K562 (cell line): ENCODE measurements around the gene FOXN3. TPM values are rescaled to one million over a fixed set of nuclear protein-coding genes. Genes with fewer than 3 reads are reported as not detected.

ENCODE experiments used
- ATAC-seq: fragments of 200-7000 bp; cut with Tn5 transposase; 3 replicates; pipeline ENCODE4 v1.9.1; 2020; ENCODE audit warnings: moderate library complexity
- BruUV-seq: library from RNA; stranded (reverse); fragments of 400-500 nt; replicated peaks from 2 replicates; lab custom pipeline; 2021; lab: Mats Ljungman, UMichigan
- CTCF ChIA-PET: fragments of 300-600 bp; formaldehyde crosslinking; extraction: SDS; loops from one replicate; lab custom pipeline; 2021; ENCODE audit warnings: low intra/inter-chr PET ratio; lab: Yijun Ruan, JAX
- POLR2A ChIA-PET: fragments of 300-600, 350-650 bp; sonication (Branson Sonifier 250); formaldehyde crosslinking; extraction: SDS; loops from one replicate; lab custom pipeline; 2021; ENCODE audit warnings: antibody characterized with exemption, inconsistent platforms; lab: Yijun Ruan, JAX
- DNase-seq, 4 experiments: peaks; one replicate each; pipeline versions ENCODE4 v3.0.0 to v3.0.0-alpha.2; 2011 to 2018; ENCODE audit warnings: low spot score in 3 of 4, mixed read lengths in 3 of 4; ENCODE audit errors: extremely low read depth in 1 of 4
- FAIRE-seq: peaks from 2 replicates; lab custom pipeline; 2011; peaks lifted over from hg19 to GRCh38; lab: Jason Lieb, UNC
- H2AFZ ChIP-seq: 2 replicates; pipeline ENCODE4 v1.6.0; 2011; ENCODE audit warnings: low read depth, low read length, control low read depth, inconsistent platforms
- H3K27ac ChIP-seq: fragments of 200-600 bp; 3 replicates; pipeline ENCODE4 v1.8.0; 2011; ENCODE audit warnings: low read depth, mild to moderate bottlenecking, control low read depth, inconsistent platforms, low read length, moderate library complexity, mixed read lengths; ENCODE audit errors: extremely low read depth
- H3K27me3 ChIP-seq, 2 experiments: fragments of 300-600 bp in 1 of 2; 2 replicates in 1 of 2; 3 replicates in 1 of 2; pipeline versions ENCODE4 v1.6.0 to v1.8.0; 2011; ENCODE audit warnings: inconsistent platforms in 2 of 2, low read length in 2 of 2, mild to moderate bottlenecking in 1 of 2, mixed read lengths in 1 of 2, moderate library complexity in 1 of 2; ENCODE audit not compliant: control insufficient read depth in 2 of 2, insufficient read depth in 2 of 2
- H3K36me3 ChIP-seq: fragments of 300-600 bp; 3 replicates; pipeline ENCODE4 v1.8.0; 2011; ENCODE audit warnings: mild to moderate bottlenecking, low read length, inconsistent platforms; ENCODE audit not compliant: control insufficient read depth, insufficient read depth
- H3K4me1 ChIP-seq, 2 experiments: fragments of 200-600 bp in 1 of 2; replicated peaks in 1 of 2; 2 replicates in 1 of 2; 3 replicates in 1 of 2; pipeline versions ENCODE4 v1.5.1 to v1.8.0; 2011; ENCODE audit warnings: inconsistent platforms in 2 of 2, low read length in 2 of 2, mild to moderate bottlenecking in 1 of 2, mixed read lengths in 1 of 2, moderate library complexity in 1 of 2; ENCODE audit not compliant: control insufficient read depth in 2 of 2, insufficient read depth in 2 of 2
- H3K4me2 ChIP-seq: 2 replicates; pipeline ENCODE4 v1.6.1; 2011; ENCODE audit warnings: low read length, control low read depth, inconsistent platforms, mixed read lengths; ENCODE audit not compliant: insufficient read depth
- H3K4me3 ChIP-seq: fragments of 200-600 bp; sonication (generic), shearing (Covaris generic); 2 replicates; pipeline ENCODE4 v1.5.1; 2016; ENCODE audit warnings: control low read depth, inconsistent platforms
- H3K79me2 ChIP-seq: fragments of 200-600 bp; 3 replicates; pipeline ENCODE4 v1.8.0; 2011; ENCODE audit warnings: low read length, inconsistent platforms; ENCODE audit not compliant: control insufficient read depth, insufficient read depth
- H3K9ac ChIP-seq, 2 experiments: 2 replicates each; pipeline versions ENCODE4 v1.6.0 to v1.6.1; 2011; ENCODE audit warnings: low read depth in 2 of 2, low read length in 2 of 2, control low read depth in 1 of 2, inconsistent platforms in 1 of 2, mild to moderate bottlenecking in 1 of 2, mixed read lengths in 1 of 2; ENCODE audit not compliant: insufficient read depth in 1 of 2
- H3K9me1 ChIP-seq: one replicate; pipeline ENCODE4 v1.6.0; 2011; ENCODE audit warnings: inconsistent platforms, mild to moderate bottlenecking, low read length, moderate library complexity; ENCODE audit not compliant: control insufficient read depth, insufficient read depth
- H3K9me3 ChIP-seq: replicated peaks from 2 replicates; pipeline ENCODE4 v1.5.1; 2011; ENCODE audit warnings: low read depth, low read length, inconsistent platforms; ENCODE audit not compliant: control insufficient read depth, insufficient read depth
- H4K20me1 ChIP-seq: replicated peaks from 2 replicates; pipeline ENCODE4 v1.6.1; 2011; ENCODE audit warnings: low read length, inconsistent platforms, mixed read lengths; ENCODE audit not compliant: control insufficient read depth, insufficient read depth
- BHLHE40 ChIP-seq: IDR thresholded peaks from 2 replicates; pipeline ENCODE4 v1.6.1; 2011; ENCODE audit warnings: low read length, improper control_type of control experiment
- CBX2 ChIP-seq: fragments of 200-600 bp; sonication (generic); IDR thresholded peaks from one replicate; pipeline ENCODE4 v1.6.1; 2012; ENCODE audit warnings: mild to moderate bottlenecking, low read length, inconsistent platforms; ENCODE audit not compliant: insufficient read depth, poor library complexity, severe bottlenecking
- CC2D1A ChIP-seq: fragments of 450-650 bp; IDR thresholded peaks from 2 replicates; pipeline ENCODE4 v1.6.1; 2017; ENCODE audit warnings: mild to moderate bottlenecking
- RBM22 ChIP-seq: fragments of 200-400 bp; formaldehyde crosslinking; IDR thresholded peaks from 2 replicates; pipeline ENCODE4 v1.6.1; 2018; ENCODE audit warnings: low read length, low read depth; ENCODE audit not compliant: poor library complexity, severe bottlenecking
- RNF219 ChIP-seq: fragments of 250-450 bp; sonication (Bioruptor Pico); IDR thresholded peaks from 2 replicates; pipeline ENCODE4 v1.5.0; 2022; ENCODE audit warnings: mild to moderate bottlenecking
- SMAD4 ChIP-seq: fragments of 250-450 bp; sonication (Bioruptor Pico); conservative IDR thresholded peaks from 2 replicates; pipeline ENCODE4 v1.8.0; 2021; ENCODE audit warnings: inconsistent platforms, mild to moderate bottlenecking, moderate library complexity
- SMARCB1 ChIP-seq: IDR thresholded peaks from 2 replicates; pipeline ENCODE4 v1.6.1; 2011; ENCODE audit warnings: improper control_type of control experiment, low read depth; ENCODE audit not compliant: insufficient read length
- SMARCC2 ChIP-seq: fragments of 450-650 bp; IDR thresholded peaks from 2 replicates; pipeline ENCODE4 v1.6.1; 2017; ENCODE audit warnings: antibody characterized with exemption, moderate library complexity, mild to moderate bottlenecking, low read depth
- SNIP1 ChIP-seq: fragments of 450-650 bp; IDR thresholded peaks from 2 replicates; pipeline ENCODE4 v1.7.1; 2017; ENCODE audit warnings: low read depth, mild to moderate bottlenecking
- STAG1 ChIP-seq: sonication (generic); formaldehyde crosslinking; IDR thresholded peaks from 2 replicates; pipeline ENCODE4 v1.5.0; 2020; ENCODE audit warnings: missing genetic modification reagents, borderline replicate concordance
- ZNF124 ChIP-seq: sonication (generic); formaldehyde crosslinking; IDR thresholded peaks from 2 replicates; pipeline ENCODE4 v1.8.1; 2022; ENCODE audit warnings: missing genetic modification reagents
- ZNF134 ChIP-seq: fragments of 250-450 bp; sonication (Bioruptor Pico); conservative IDR thresholded peaks from 2 replicates; pipeline ENCODE4 v1.4.0; 2020
- ZNF239 ChIP-seq: fragments of 250-450 bp; sonication (Bioruptor Pico); IDR thresholded peaks from 2 replicates; pipeline ENCODE4 v1.4.0; 2020; ENCODE audit warnings: mild to moderate bottlenecking
- ZNF444 ChIP-seq: fragments of 250-450 bp; sonication (Bioruptor Pico); IDR thresholded peaks from 2 replicates; pipeline ENCODE4 v1.4.0; 2020; ENCODE audit warnings: mild to moderate bottlenecking, moderate library complexity
- WGBS: fragments of 100-300 bp; shearing (Covaris generic); methylation state at CpG from one replicate; pipeline ENCODE4 v1.1.6; 2016; ENCODE audit warnings: low coverage, mixed read lengths; ENCODE audit not compliant: insufficient coverage; ENCODE audit errors: missing lambda C conversion rate; 5-methylcytosine and 5-hydroxymethylcytosine counted together
- in situ Hi-C: fragments of 300-500 bp; cut with MboI; formaldehyde crosslinking; loops from 4 replicates; pipeline ENCODE4 v1.15.0; 2018; ENCODE audit warnings: inconsistent platforms, mixed read lengths
- intact Hi-C: fragments of 100-400 bp; cut with micrococcal nuclease; formaldehyde crosslinking; loops from 2 replicates; pipeline ENCODE4 v1.14.2; 2022
- polyA plus RNA-seq, 8 experiments: library from polyadenylated mRNA; depleted of rRNA in 4 of 8; stranded (reverse) in 5 of 8; unstranded in 3 of 8; fragments of >200 nt; fragmentation: Nextera tagmentation in 2 of 8; fragmentation: Illumina TruSeq in 1 of 8; extraction: Ambion mirVana in 2 of 8; extraction: Trizol in 1 of 8; gene quantifications; 2 replicates each; pipeline versions ENCODE4 v1.2.1 to v1.2.3, GENCODE V29; 2011 to 2014; ENCODE audit warnings: inconsistent platforms in 1 of 8, missing spikeins in 1 of 8
- total RNA-seq, 7 experiments: library from RNA; depleted of rRNA in 6 of 7; stranded (reverse); fragments of >200 nt in 6 of 7; fragmentation: Illumina TruSeq in 2 of 7; extraction: Trizol in 2 of 7; gene quantifications; 2 replicates each; pipeline versions ENCODE4 v1.2.1 to v1.2.3, GENCODE V29; 2011 to 2021; ENCODE audit warnings: low replicate concordance in 1 of 7

FOXN3 gene
- total and polyA plus RNA-seq, 9 of the 15 experiments (the other 6 are each of a cell fraction or from before 2014, with no cell fraction given), result 0.07 to 1.3 (median 0.40) TPM

GRCh38 chr14:89228921-89229639, 188.0 kb downstream of the FOXN3 start:
- in situ Hi-C loops, result no loop called here

More at GRCh38 chr14:89228921-89229639, 188.0 kb downstream of the FOXN3 start:
- no peak for FAIRE-seq
- H3K9me1 ChIP-seq, result no peaks in the 10 kb centered on the region
- DNase-seq, result no peak
- POLR2A ChIA-PET, result no interaction called here
- H2AFZ ChIP-seq, result no peak overlapping the region
- CTCF ChIA-PET, result no interaction called here
- TF ChIP-seq STAG1 (CRISPR knock-in tag) (no peak), ZNF124 (CRISPR knock-in tag) (no peak), ZNF239 (no peak), SMAD4 (CRISPR knock-in tag) (no peak), RNF219 (CRISPR knock-in tag) (no peak), SMARCC2 (no peak), CC2D1A (no peak), CBX2 (no peak), RBM22 (no peak), BHLHE40 (no peak), ZNF134 (CRISPR knock-in tag) (no peak), SMARCB1 (no peak), SNIP1 (no peak), ZNF444 (CRISPR knock-in tag) (no peak)
- ATAC-seq, result no peak
- no peak overlapping the region for H3K4me2 ChIP-seq
- H3K9ac ChIP-seq, result no peak overlapping the region
- H3K27me3 ChIP-seq, result peaks cover 2 to 22% of the 10 kb centered on the region in 2 experiments; a peak in 2 of 5 replicates
- 0% methylated on average over 10 of the region's 10 CpGs for WGBS
- no peaks in the 10 kb centered on the region for H4K20me1 ChIP-seq
- intact Hi-C loops, result no loop called here
- H3K27ac ChIP-seq, result no peak overlapping the region
- no TSS peak for BruUV-seq
- no peaks in the 10 kb centered on the region for H3K9me3 ChIP-seq
- no peaks in the 10 kb centered on the region for H3K36me3 ChIP-seq
- H3K79me2 ChIP-seq, result no peaks in the 10 kb centered on the region
- H3K4me1 ChIP-seq, result no peaks in the 10 kb centered on the region
- H3K4me3 ChIP-seq, result no peak overlapping the region
